Left ventricle myocardium inferior (tissue), 1 donor: Measurements from ENCODE around the gene TMEM202. TPM values are rescaled to one million over a fixed set of nuclear protein-coding genes. Genes with fewer than 3 reads are reported as not detected.
"Not testable (repeated sequence)": the region's sequence is repeated elsewhere in the genome, so short reads cannot be mapped to it uniquely, and the experiment has no call there.

Experiments
- DNase-seq: peaks from one replicate; pipeline ENCODE4 v3.0.0-alpha.2; 2020
- H3K27ac ChIP-seq: fragments of 200-600 bp; replicated peaks from 2 replicates; pipeline ENCODE4 v1.8.0; 2021
- H3K27me3 ChIP-seq: fragments of 200-600 bp; 2 replicates; pipeline ENCODE4 v1.8.0; 2021; ENCODE audit warnings: low read depth
- H3K36me3 ChIP-seq: fragments of 200-600 bp; 2 replicates; pipeline ENCODE4 v1.8.0; 2021
- H3K4me1 ChIP-seq: fragments of 200-600 bp; 2 replicates; pipeline ENCODE4 v1.8.0; 2021
- H3K4me3 ChIP-seq: fragments of 200-600 bp; 2 replicates; pipeline ENCODE4 v1.8.0; 2021; ENCODE audit warnings: mild to moderate bottlenecking, moderate library complexity
- H3K9me3 ChIP-seq: fragments of 200-600 bp; replicated peaks from 2 replicates; pipeline ENCODE4 v1.8.0; 2021
- intact Hi-C: fragments of 100-400 bp; cut with micrococcal nuclease; formaldehyde crosslinking; loops from one replicate; pipeline ENCODE4 v1.11.0; 2022
- total RNA-seq: library from RNA; stranded (reverse); fragmentation: NEBNext Ultra II Directional; extraction: Animal tissue kit (Norgen Biotek cat#: 25700); gene quantifications from one replicate; pipeline ENCODE4 v1.2.1, GENCODE V29; 2021
- TF ChIP-seq, protein P1 (sequence below): fragments of 200-600 bp; IDR thresholded peaks from 2 replicates; pipeline ENCODE4 v1.8.0; 2021; ENCODE audit warnings: antibody characterized with exemption, mild to moderate bottlenecking, borderline replicate concordance
- donor health status: DM: no; HTN: yes; CAD: no; lungs with severe emphysema.

The TMEM202 gene
- total RNA-seq, 1 donor from 2014 or later: not detected

DNA sequence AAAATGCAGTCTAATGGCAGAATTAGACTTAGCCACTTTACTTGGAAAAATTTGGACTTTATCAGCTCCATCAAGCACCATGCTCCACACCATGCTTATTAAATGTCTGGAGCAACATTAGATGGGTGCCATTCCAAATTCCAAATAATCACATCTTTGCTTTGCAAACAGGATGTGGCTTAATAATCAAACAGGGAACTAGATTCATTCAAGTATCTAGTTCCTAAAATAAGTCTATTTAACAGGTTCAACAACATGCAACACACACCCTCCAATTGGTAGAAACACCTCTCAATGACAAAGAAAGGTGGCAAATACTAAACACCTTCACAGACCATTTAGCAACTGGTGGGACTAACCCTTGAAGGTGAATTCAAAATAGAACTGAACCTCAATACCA lies 25.7 kb upstream of the TMEM202 start:
- TF ChIP-seq, protein P1, sequence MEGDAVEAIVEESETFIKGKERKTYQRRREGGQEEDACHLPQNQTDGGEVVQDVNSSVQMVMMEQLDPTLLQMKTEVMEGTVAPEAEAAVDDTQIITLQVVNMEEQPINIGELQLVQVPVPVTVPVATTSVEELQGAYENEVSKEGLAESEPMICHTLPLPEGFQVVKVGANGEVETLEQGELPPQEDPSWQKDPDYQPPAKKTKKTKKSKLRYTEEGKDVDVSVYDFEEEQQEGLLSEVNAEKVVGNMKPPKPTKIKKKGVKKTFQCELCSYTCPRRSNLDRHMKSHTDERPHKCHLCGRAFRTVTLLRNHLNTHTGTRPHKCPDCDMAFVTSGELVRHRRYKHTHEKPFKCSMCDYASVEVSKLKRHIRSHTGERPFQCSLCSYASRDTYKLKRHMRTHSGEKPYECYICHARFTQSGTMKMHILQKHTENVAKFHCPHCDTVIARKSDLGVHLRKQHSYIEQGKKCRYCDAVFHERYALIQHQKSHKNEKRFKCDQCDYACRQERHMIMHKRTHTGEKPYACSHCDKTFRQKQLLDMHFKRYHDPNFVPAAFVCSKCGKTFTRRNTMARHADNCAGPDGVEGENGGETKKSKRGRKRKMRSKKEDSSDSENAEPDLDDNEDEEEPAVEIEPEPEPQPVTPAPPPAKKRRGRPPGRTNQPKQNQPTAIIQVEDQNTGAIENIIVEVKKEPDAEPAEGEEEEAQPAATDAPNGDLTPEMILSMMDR: no peak
- Histone ChIP-seq H3K4me1 (peaks cover 66% of the 10 kb centered on the region), H3K36me3 (peaks cover 12% of the 10 kb centered on the region), H3K27me3 (no peaks in the 10 kb centered on the region), H3K27ac (no peak overlapping the region), H3K4me3 (no peak overlapping the region), H3K9me3 (no peaks in the 10 kb centered on the region)
- intact Hi-C loops: no loop called here
- DNase-seq: no peak

DNA sequence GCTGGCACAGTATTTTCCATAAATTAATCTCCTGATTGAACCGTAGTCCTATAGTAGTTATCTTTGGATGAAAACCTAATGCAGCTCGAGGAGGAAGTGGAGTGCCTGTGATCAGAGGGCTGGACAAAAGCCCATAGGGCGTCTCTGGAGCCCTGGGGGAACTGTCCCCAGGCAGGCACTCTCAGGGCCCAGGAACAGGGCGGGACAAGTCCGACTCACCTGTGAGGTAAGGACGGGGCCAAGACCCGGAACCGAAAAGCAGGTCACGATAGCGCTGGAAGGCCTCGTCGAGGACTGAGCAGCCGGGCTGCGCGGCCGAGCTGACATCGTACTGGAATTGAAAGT lies 22.6 kb upstream of the TMEM202 start:
- Histone ChIP-seq H3K27me3 (no peaks in the 10 kb centered on the region), H3K27ac (peak overlapping the region; percentile 96), H3K9me3 (no peaks in the 10 kb centered on the region), H3K36me3 (peaks cover 1% of the 10 kb centered on the region), H3K4me3 (peak overlapping the region; percentile 91), H3K4me1 (peaks cover 47% of the 10 kb centered on the region)
- intact Hi-C loops: no loop called here
- peak; percentile 35 for DNase-seq
- TF ChIP-seq, protein P1: no peak

DNA sequence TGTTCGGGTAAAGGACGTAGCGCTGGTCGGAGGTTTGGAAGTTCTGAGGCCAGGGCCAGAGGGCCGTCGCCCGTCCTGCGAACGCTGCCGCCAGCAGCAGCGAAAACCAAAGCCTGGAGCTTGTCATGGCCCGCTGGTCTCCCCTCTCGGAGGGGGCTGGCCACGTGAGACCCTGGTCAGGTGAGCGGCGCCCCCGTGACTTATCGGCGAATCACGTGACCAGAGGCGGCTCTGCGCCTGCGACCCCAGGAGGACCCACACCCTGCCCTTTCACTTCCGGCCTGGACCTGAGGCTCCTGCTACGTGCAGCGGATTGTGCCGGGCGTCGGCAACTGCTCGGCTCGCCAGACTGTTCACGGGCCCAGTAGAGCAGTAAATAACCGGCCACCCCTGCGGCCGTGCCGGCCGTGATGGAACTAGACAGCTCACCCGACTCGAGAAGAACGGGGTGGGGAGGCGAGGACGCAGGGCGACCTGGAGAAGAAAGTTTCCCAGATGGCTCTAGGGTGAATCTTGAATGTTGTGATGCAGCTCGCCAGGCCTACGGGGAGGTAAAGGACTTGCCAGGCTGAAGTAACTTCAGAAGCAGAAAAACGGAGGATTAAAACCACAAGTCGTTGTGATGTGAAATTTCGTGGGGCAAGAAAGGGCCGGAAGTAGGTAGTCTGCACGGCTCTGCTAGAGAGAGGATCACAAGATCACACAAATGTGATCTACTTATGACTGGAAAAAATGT lies 22.1 kb upstream of the TMEM202 start, which contains the start of gene HEXA:
HEXA (minus strand) TSS at position 169 of the 736 bp plus-strand sequence; CDS start at position 127, 42 bp downstream.
- H3K4me1 ChIP-seq: peaks cover 48% of the 10 kb centered on the region
- TF ChIP-seq, protein P1: no peak
- intact Hi-C loops: no loop called here

DNA sequence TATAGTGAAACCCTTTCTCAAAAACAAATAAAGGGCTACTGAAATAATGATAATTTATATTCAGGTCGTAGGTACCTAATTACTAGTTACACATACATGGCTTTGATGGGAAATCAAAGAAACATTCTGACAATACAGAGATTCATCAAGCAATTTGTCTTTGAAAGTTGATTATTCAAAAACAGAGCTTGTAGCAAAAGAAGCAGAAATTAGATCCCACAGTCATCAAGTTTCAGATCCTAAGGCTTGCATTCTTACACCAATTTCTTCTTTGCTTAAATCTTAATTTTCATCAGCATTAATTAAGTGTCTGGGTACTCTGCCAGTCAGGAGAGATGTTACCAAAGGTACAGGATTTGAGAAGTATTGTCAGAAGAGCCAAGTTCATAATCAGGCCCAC lies 20.8 kb upstream of the TMEM202 start:
- Histone ChIP-seq H3K27me3 (no peaks in the 10 kb centered on the region), H3K4me1 (peaks cover 48% of the 10 kb centered on the region), H3K4me3 (no peak overlapping the region), H3K36me3 (no peaks in the 10 kb centered on the region), H3K9me3 (no peaks in the 10 kb centered on the region), H3K27ac (peak overlapping the region; percentile 96)
- DNase-seq: no peak
- TF ChIP-seq, protein P1: no peak
- intact Hi-C loops: no loop called here

More for the DNA sequence above, 22.1 kb upstream of the TMEM202 start, which contains the start of gene HEXA:
- Histone ChIP-seq H3K27me3 (no peaks in the 10 kb centered on the region), H3K4me3 (peak within 1 kb of the TSS; percentile 91), H3K27ac (peak within 1 kb of the TSS; percentile 96), H3K36me3 (no peaks in the 10 kb centered on the region), H3K9me3 (no peaks in the 10 kb centered on the region)
- DNase-seq: peak; percentile 98

DNA sequence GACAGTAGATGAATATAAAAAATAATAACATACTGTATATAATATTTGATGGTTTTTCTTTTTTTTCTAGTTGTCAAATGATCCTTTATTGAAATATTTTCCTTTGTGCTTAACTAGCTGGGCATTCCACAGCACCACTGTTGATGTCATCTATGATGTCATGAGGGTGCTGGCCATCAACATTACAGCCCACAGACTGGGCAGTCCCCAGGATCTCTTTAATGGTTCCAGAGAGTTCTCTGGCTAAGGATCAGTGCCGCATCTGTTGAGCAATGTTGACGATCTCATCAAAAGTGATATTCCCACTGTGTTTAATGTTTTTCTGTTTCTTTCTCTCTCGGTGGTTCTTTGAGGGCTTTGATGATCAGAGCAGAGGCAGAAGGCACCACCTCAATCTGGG lies 19.0 kb upstream of the TMEM202 start:
- H3K27me3 ChIP-seq, intact Hi-C loops, H3K36me3 ChIP-seq, DNase-seq, H3K9me3 ChIP-seq, H3K4me3 ChIP-seq, H3K27ac ChIP-seq: not testable (repeated sequence)
- peaks cover 37% of the 10 kb centered on the region for H3K4me1 ChIP-seq

DNA sequence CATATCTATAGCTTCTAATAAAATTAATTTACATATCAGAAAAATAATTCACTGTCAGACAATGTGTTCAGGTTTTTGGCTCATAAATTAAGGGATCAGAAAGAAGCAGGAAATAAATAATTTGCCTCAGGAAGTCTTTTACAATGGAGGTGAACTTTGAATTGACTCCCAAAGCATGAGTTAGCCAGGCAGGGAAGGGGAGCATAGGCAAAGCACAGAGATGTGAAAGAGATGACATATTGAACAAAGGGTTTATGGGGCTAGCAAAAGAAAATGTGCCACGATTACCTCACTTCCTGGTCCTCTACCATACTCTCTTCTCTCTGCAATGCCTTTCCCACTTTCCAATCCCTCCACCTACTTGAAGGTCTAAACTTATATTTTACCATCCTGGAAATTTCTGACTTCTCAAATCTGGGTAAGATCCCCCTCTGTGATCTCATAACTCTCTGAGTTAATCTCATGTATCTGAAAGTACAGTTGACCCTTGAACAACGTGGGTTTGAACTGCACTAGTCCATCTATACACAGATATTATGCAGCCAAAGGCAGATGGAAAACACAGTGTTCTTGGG lies 18.2 kb upstream of the TMEM202 start:
- intact Hi-C loops: no loop called here
- Histone ChIP-seq H3K9me3 (no peaks in the 10 kb centered on the region), H3K27me3 (peaks cover 9% of the 10 kb centered on the region), H3K27ac (no peak overlapping the region), H3K4me3 (no peak overlapping the region), H3K4me1 (peaks cover 29% of the 10 kb centered on the region), H3K36me3 (no peaks in the 10 kb centered on the region)
- TF ChIP-seq, protein P1: no peak
- DNase-seq: no peak
